ENCODE results near the gene LRMDA.
"Not testable (repeated sequence)": the region's sequence is repeated elsewhere in the genome, so short reads cannot be mapped to it uniquely, and the experiment has no call there.

The LRMDA gene

GRCh38 chr10:76554033-76554408 lies 1122.6 kb downstream of the LRMDA start:
- DNase-seq, result no peak

DNA sequence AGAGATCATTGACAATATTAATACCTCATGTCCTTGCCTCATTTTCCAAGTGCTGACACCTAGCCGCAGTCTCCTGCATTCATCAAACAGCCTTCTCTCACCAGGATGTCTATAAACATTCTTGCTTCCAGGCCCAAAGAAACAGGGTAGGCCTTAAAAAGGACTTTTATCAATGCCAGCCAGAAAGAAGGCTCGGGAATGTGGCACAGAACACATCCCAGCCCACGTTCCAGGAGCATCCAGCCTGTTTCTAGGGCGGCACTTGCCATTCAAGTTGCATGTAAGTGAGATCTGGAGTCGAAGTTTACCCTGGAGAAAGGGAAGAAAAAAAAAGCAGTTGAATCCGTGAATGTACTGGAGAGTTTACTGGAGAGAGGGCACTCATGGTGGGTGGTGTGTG lies 1123.1 kb downstream of the LRMDA start:
- DNase-seq, result no peak

DNA sequence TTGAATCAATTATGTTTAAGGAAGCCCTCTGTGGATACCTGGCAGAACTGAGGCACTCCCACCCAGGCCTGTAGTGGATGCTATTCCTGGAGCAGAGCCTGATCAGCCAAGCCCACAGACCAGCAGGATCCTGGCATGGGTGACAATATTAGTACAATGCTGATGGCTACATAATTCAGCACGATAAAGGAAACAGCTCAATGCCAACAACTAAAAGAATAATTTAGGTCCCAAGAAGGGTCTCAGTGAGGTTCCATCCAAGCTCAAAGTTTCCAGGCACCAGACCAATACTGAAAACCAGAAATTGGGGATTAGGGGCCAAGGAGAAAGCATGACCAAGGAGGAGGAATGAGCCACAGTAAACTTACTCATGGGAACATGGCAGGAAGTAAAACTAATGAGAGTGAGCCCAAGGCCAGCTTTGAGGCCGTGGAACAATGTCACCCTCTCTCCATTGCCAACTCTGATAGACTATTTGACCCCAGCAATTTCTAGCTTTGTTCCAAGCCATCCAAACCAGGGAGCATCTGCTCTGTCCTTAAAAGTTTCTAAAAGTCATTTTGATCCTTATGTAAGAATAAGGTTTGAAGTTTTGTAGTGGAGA lies 1123.7 kb downstream of the LRMDA start:
- no peak for DNase-seq

DNA sequence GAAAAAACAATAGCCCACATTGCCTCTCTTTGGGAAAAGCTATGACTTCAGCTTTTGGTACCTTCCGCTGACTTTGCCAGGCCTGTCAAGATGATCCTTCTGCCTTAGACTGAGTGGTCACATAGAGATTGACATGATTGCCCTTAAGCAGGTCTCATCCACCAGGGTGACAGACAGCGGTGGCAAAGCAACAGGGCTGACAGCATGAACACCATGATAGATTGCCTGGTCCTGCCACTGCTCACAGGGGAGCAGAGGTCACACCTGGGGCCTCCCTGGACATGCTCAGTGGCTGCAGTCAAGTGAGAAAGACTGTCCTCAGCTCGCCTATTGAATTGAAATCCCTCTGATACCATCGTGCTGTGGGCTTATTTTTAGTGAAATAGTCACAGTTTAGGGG lies 1125.9 kb downstream of the LRMDA start:
- DNase-seq, result no peak

GRCh38 chr10:76558586-76558985 lies 1127.2 kb downstream of the LRMDA start:
- DNase-seq, result no peak

DNA sequence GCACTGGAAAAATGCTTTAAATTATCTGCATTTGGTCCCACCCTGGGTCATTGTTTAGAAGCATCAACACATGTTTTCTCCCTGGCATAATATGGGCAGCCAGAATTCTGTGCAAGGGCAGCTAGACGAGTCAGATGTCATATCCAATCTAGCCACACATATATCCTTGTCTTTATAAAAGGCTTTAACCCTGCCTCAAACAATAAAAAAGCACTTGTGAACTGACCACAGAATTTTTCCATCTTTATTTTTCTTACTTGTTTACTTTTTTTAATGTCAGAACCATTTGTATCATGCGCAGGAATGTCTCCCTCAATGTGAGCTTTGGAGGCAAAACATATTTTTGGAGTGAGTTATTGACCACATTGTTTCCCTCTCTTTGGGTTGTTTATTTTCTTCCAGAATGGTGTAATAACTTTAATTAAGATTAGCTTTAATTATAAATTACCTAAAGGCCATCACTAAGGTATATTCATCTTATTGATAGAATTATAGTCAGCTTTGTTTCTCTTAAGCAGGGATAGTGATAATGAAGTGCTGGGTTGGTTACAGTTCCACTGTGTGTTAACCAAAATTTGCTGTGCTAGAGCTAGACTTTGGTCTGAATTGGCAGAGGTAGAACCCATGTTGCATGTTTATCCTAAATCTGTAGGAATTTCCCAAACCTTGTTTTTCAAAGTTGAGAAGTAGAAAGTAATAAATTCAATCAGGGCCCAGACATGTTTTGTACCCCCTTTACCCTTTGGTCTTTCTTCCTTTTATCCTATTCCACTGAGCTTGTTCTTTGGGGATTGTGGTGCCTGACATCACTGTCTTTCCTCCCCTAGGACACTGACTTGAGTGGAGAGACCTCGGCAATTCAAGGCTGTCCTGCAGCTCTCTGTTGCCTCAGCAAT lies 1127.8 kb downstream of the LRMDA start:
- no peak for DNase-seq

DNA sequence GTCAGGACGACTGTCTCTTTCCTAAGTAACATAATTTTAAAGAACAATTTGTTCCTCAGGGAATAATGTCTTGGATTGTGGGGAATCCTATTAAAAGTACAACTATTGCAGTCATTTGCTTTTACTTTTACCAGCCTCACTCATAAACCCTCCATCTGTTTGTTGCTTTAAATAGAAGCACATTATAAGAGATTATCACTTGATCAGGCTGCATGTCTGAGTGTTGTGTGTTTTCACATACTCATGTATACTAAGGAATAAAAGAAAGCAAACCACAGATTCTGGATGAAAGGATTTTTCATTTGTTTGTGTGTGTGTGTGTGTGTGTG lies 1128.4 kb downstream of the LRMDA start:
- DNase-seq, result no peak

GRCh38 chr10:76560338-76560737 lies 1128.9 kb downstream of the LRMDA start:
- no peak for DNase-seq

- no peak for DNase-seq
Observed at GRCh38 chr10:76563286-76563685, 1131.9 kb downstream of the LRMDA start.

DNA sequence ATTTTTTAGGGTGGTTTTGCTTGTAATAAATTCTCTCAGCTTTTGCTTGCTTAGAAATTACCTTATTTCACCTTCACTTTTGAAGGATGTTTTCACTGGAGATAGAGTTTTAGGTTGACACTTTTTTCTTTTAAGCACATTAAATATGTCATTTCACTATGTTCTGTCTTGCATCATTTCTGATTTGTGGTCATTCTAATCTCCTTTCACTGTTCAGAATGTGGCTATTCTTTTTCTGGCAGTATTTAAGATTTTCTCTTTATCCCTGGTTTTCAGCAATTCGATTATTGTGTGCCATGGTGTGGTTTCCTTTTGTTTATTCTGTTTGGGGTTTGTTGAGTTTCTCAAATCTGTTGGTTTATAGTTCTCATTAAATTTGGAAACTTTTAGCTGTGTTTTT lies 1140.6 kb downstream of the LRMDA start:
- no peak for DNase-seq

DNA sequence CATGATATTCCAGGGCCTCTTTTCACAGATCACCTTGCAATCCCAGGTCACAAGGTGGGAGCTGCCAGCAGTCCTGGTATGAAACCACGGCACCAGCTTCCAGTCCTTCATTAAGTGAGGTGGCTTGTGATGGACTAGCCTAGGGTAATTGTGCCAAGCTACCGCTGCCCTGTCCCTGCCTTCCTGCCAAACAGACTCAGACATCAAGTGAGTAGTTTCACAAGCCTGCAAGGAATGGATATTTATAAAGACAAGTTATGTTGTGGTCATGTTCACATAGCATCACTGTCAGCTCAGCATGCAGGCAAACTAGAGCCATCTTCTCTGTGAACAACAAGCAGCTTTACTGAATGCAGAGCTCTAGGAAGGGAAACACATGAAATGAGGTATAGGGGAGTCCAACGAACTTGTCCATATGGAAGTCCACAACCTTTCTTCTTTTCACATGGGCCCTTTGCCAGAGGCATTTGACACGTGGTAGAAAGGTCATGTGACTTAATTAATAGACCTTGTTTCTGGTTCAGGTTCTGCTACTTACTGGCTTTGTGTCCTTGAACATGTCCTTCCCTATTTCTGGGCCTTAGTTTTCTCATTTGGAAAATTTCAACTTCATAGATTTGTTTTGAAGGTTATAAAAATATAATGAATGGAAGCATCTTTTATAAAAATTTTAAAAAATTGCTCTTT lies 1145.0 kb downstream of the LRMDA start:
- no peak for DNase-seq

- no peak for DNase-seq
Observed at GRCh38 chr10:76577455-76577854, 1146.0 kb downstream of the LRMDA start.

DNA sequence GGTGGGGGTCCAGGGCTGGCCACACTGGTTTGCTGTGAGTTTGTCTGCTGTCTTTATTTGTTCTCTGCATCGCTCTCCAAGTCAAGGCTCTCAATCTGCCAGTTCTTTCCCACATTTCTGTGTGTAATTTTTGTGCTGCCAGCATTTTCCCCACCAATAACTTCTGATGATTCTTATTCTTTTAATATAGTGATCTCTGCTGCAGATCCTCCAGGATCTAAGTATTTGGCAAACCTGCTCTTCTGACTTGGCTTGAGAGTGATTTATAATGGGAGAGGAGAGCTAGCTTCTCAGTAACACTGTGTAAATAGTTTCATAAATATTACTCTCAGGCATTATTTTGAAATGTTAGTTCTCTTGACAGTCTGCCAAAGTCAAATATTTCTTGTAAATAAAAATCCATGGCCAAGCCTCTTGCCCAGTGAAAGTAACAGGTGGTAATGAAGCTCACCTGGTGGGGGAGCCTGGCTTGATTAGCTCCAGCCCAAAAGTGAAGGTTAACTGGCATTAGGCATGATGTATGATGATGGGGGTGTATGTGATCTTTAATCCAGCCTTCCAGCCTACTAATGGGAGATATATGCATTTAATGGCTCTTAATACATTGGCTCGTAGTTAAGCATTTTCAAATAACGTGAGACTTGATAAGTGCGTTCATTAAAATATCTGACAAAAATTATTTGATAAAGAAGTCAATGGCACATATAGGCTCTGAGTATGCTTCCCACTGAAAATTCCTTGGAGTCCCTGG lies 1150.3 kb downstream of the LRMDA start:
- no peak for DNase-seq

GRCh38 chr10:76582531-76582930 lies 1151.1 kb downstream of the LRMDA start:
- no peak for DNase-seq

GRCh38 chr10:76583711-76584161 lies 1152.3 kb downstream of the LRMDA start:
- no peak for DNase-seq

DNA sequence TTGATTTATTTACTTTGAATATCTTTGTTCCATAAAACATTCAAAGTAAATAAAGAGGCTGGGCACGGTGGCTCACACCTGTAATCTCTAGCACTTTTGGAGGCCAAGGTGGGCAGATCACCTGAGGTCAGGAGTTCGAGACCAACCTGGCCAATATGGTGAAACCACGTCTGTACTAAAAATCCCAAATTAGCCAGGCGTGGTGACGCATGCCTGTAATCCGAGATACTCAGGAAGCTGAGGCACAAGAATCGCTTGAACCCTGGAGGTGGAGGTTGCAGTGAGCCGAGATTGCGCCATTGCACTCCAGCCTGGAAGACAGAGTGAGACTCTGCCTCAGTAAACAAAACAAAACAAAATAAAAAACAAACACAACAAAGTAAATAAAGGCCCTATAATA lies 1153.0 kb downstream of the LRMDA start:
- DNase-seq, result not testable (repeated sequence)

Measured in NCI-H524 treated with DMSO at 0.1 percent for 48 hours (cell line).